Measurements from ENCODE around the gene PTPRD. TPM values are rescaled to one million over a fixed set of nuclear protein-coding genes. Genes with fewer than 3 reads are reported as not detected.

PTPRD gene
- total RNA-seq, 1 experiment from 2014 or later = 0.02 TPM

DNA sequence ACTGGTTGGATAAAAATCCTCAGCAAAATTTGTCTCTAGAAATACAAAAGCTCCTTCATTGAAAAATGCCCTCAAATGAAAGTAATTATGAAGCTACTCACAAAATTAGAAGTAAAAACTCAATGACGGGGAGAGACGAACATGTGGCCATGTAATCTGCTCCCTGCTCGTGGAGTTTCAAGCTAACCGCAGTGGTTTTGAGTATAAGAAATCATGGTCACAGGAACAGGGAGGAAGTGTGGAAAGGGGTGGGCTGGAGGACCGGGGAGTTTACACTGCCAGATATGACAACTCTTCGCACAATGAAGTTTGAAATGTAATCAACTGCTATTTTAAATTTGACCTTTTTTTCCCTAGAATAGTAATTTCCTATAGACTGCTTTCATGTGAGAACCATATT lies 2047.8 kb downstream of the PTPRD start:
- POLR2A ChIA-PET = no interaction called here
- Histone ChIP-seq H3K4me2 (ENCODE audit: low read length) (no peak overlapping the region), H3K4me1 (ENCODE audit: control insufficient read depth in 1 of 2, insufficient read depth in 2 of 2, low read length in 2 of 2) (no peaks in the 10 kb centered on the region), H3K9ac (ENCODE audit: low read length) (no peak overlapping the region), H3K27ac (ENCODE audit: low read depth, low read length) (no peak overlapping the region), H4K20me1 (ENCODE audit: insufficient read depth) (no peaks in the 10 kb centered on the region), H3K9me3 (ENCODE audit: control insufficient read depth in 1 of 2, insufficient read depth in 1 of 2, low read depth in 1 of 2, low read length in 2 of 2) (peaks cover 8 to 10% of the 10 kb centered on the region in 2 experiments; a peak in 2 of 4 replicates), H3K9me2 (ENCODE audit: insufficient read depth) (no peaks in the 10 kb centered on the region), H3K36me3 (ENCODE audit: control insufficient read depth in 1 of 2, insufficient read depth in 2 of 2, low read length in 2 of 2) (no peaks in the 10 kb centered on the region), H3K4me3 (replicated peaks in 1 of 2; ENCODE audit: low read depth in 1 of 2, low read length in 2 of 2) (no peak overlapping the region), H3K79me2 (ENCODE audit: insufficient read depth, low read length) (no peaks in the 10 kb centered on the region), H2AFZ (ENCODE audit: low read depth, low read length, poor library complexity, severe bottlenecking) (no peak overlapping the region), H3K27me3 (ENCODE audit: insufficient read depth, low read length) (no peaks in the 10 kb centered on the region)
- intact Hi-C loops (cut with micrococcal nuclease) = no loop called here
- TF ChIP-seq YY1 (IDR thresholded peaks at IDR 0.05; ENCODE audit: extremely low read depth, insufficient replicate concordance, low read depth, low read length) (no peak), MAX (IDR thresholded peaks at IDR 0.05) (no peak), SRF (IDR thresholded peaks at IDR 0.05; ENCODE audit: low read depth) (no peak), TCF7L2 (IDR thresholded peaks at IDR 0.05; ENCODE audit: borderline replicate concordance, extremely low read depth, insufficient read depth, insufficient read length) (no peak), SP1 (IDR thresholded peaks at IDR 0.05; ENCODE audit: low read depth) (no peak), ELF1 (IDR thresholded peaks at IDR 0.05; ENCODE audit: borderline replicate concordance, low read depth) (no peak), RAD21 (IDR thresholded peaks at IDR 0.05; ENCODE audit: low read depth) (no peak), ZNF274 (IDR thresholded peaks at IDR 0.05; ENCODE audit: low read depth, low read length) (no peak), CBX3 (IDR thresholded peaks at IDR 0.05; ENCODE audit: low read depth) (no peak), EZH2phosphoT487 (IDR thresholded peaks at IDR 0.05; ENCODE audit: borderline replicate concordance) (no peak), POLR2A (IDR thresholded peaks at IDR 0.05; ENCODE audit: borderline replicate concordance, extremely low read depth, insufficient read depth, insufficient read length) (no peak)
- TF ChIP-seq, protein P1, sequence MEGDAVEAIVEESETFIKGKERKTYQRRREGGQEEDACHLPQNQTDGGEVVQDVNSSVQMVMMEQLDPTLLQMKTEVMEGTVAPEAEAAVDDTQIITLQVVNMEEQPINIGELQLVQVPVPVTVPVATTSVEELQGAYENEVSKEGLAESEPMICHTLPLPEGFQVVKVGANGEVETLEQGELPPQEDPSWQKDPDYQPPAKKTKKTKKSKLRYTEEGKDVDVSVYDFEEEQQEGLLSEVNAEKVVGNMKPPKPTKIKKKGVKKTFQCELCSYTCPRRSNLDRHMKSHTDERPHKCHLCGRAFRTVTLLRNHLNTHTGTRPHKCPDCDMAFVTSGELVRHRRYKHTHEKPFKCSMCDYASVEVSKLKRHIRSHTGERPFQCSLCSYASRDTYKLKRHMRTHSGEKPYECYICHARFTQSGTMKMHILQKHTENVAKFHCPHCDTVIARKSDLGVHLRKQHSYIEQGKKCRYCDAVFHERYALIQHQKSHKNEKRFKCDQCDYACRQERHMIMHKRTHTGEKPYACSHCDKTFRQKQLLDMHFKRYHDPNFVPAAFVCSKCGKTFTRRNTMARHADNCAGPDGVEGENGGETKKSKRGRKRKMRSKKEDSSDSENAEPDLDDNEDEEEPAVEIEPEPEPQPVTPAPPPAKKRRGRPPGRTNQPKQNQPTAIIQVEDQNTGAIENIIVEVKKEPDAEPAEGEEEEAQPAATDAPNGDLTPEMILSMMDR (IDR thresholded peaks at IDR 0.05 in 2 of 3, conservative IDR thresholded peaks at IDR 0.05 in 1 of 3; ENCODE audit: borderline replicate concordance in 1 of 3, insufficient read depth in 1 of 3, low read depth in 2 of 3, low read length in 2 of 3) = no peak
- CTCF ChIA-PET = no interaction called here
- DNase-seq (ENCODE audit: low read depth, low spot score) (no peak), ATAC-seq (no peak)
- no TSS peak for BruUV-seq (replicated peaks)
- RAD21 ChIA-PET (ENCODE audit: low non-redundant PET in 1 of 2, low total read pairs in 2 of 2, uncharacterized antibody in 2 of 2, unreplicated experiment in 2 of 2) = no interaction called here
